ENCODE data around the gene BCAR1. TPM values are rescaled to one million over a fixed set of nuclear protein-coding genes. Genes with fewer than 3 reads are reported as not detected.

Gene BCAR1
- total and polyA plus RNA-seq, 2 of the 13 experiments (the other 11 are each of a cell fraction or from before 2014, with no cell fraction given): 48.1 to 51.7 TPM

DNA sequence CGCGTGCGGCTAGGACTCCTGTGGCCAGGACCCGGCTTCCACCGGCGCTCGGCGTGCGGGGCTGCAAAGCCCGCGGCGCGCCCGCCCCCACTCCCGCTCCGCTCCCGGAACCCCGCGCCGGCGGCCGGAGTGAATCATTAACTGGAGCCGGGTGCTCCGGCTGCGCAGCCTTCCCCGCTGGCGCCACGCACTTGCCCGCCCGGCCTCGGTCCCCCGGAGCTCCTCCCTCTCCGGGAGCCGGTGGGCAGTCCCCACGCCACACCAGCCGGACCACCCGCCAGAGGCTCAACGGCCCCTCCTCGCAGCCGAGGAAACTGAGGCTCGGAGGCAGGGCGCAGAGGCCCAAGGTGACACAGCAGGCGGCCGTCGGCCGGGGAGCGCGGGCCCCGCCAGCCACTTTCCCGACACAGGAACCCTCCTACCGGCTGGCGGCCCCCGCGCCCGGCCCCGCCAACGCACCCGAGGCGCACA lies 580 bp downstream of the BCAR1 start (continued):
- TF ChIP-seq, protein P1, sequence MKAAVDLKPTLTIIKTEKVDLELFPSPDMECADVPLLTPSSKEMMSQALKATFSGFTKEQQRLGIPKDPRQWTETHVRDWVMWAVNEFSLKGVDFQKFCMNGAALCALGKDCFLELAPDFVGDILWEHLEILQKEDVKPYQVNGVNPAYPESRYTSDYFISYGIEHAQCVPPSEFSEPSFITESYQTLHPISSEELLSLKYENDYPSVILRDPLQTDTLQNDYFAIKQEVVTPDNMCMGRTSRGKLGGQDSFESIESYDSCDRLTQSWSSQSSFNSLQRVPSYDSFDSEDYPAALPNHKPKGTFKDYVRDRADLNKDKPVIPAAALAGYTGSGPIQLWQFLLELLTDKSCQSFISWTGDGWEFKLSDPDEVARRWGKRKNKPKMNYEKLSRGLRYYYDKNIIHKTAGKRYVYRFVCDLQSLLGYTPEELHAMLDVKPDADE (CRISPR knock-in tag; IDR thresholded peaks at IDR 0.05): 0 out of 2 replicates have a peak, but pooled peaks have one; percentile 79
- TF ChIP-seq RERE (CRISPR knock-in tag; IDR thresholded peaks at IDR 0.05; ENCODE audit: low read depth) (0 out of 2 replicates have a peak, but pooled peaks have one; percentile 7), PITX1 (CRISPR knock-in tag; IDR thresholded peaks at IDR 0.05) (peak; percentile 10; the same call in 1 of the 2 replicates), NR2C2 (CRISPR knock-in tag; IDR thresholded peaks at IDR 0.05; ENCODE audit: borderline replicate concordance) (peak; percentile 39; the same call in 1 of the 2 replicates), RXRB (CRISPR knock-in tag; IDR thresholded peaks at IDR 0.05; ENCODE audit: borderline replicate concordance) (0 out of 2 replicates have a peak, but pooled peaks have one; percentile 7), ZFY (CRISPR knock-in tag; IDR thresholded peaks at IDR 0.05) (peak; percentile 80; the same call in 1 of the 2 replicates), TOE1 (CRISPR knock-in tag; IDR thresholded peaks at IDR 0.05) (no peak), GFI1 (CRISPR knock-in tag; IDR thresholded peaks at IDR 0.05; ENCODE audit: borderline replicate concordance) (peak; percentile 26), HNRNPK (IDR thresholded peaks at IDR 0.05; ENCODE audit: low read depth, low read length, poor library complexity, severe bottlenecking) (peak; percentile 42), TP53 (CRISPR knock-in tag; conservative IDR thresholded peaks at IDR 0.05) (0 out of 2 replicates have a peak, but pooled peaks have one; percentile 0), ZNF124 (CRISPR knock-in tag; IDR thresholded peaks at IDR 0.05) (no peak), SRY (CRISPR knock-in tag; IDR thresholded peaks at IDR 0.05) (peak; percentile 89; the same call in 1 of the 2 replicates), SATB2 (CRISPR knock-in tag; IDR thresholded peaks at IDR 0.05) (peak; percentile 18; the same call in 1 of the 2 replicates), HMGXB4 (CRISPR knock-in tag; IDR thresholded peaks at IDR 0.05; ENCODE audit: borderline replicate concordance in 1 of 2, low read depth in 1 of 2) (peak in 1 of 2 experiments; percentile 67; a peak in 3 of 4 replicates), POGZ (CRISPR knock-in tag; IDR thresholded peaks at IDR 0.05) (peak; percentile 28; the same call in 1 of the 2 replicates), KDM1A (CRISPR knock-in tag; IDR thresholded peaks at IDR 0.05) (no peak), ZNF274 (CRISPR knock-in tag; IDR thresholded peaks at IDR 0.05) (peak; percentile 84), RARG (CRISPR knock-in tag; IDR thresholded peaks at IDR 0.05; ENCODE audit: low read depth) (0 out of 2 replicates have a peak, but pooled peaks have one; percentile 39), ZNF629 (CRISPR knock-in tag; conservative IDR thresholded peaks at IDR 0.05) (0 out of 2 replicates have a peak, but pooled peaks have one; percentile 2), ZFP36L2 (CRISPR knock-in tag; IDR thresholded peaks at IDR 0.05) (no peak)
- TF ChIP-seq, protein P2, sequence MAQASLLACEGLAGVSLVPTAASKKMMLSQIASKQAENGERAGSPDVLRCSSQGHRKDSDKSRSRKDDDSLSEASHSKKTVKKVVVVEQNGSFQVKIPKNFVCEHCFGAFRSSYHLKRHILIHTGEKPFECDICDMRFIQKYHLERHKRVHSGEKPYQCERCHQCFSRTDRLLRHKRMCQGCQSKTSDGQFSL (CRISPR knock-in tag; IDR thresholded peaks at IDR 0.05): 0 out of 2 replicates have a peak, but pooled peaks have one; percentile 18

All from HepG2 (cell line).